SU-DHL-6 (cell line): Measurements from ENCODE around the gene BCAS3.

Experiments used
- CTCF ChIP-seq: fragments of 200-600 bp; sonication (generic); IDR thresholded peaks from one replicate; pipeline ENCODE4 v1.5.1; 2017; ENCODE audit warnings: antibody characterized with exemption, mild to moderate bottlenecking, low read length, moderate library complexity; ENCODE audit not compliant: insufficient read depth, poor library complexity, severe bottlenecking
- EZH2phosphoT487 ChIP-seq: fragments of 200-600 bp; sonication (generic), shearing (Covaris generic); conservative IDR thresholded peaks from 2 replicates; pipeline ENCODE4 v1.6.1; 2018; ENCODE audit warnings: mild to moderate bottlenecking, antibody characterized with exemption, low read length, moderate library complexity, mixed read lengths

GRCh38 chr17:60993497-60993896 lies 315.8 kb downstream of the BCAS3 start:
- TF ChIP-seq CTCF, result no peak
- no peak for TF ChIP-seq EZH2phosphoT487
